H1 (cell line): Measurements from ENCODE around the gene TCEA2. TPM values are rescaled to one million over a fixed set of nuclear protein-coding genes. Genes with fewer than 3 reads are reported as not detected.

Experiments
- CHD7 ChIP-seq: fragments of 300-600 bp; sonication (generic); IDR thresholded peaks from 2 replicates; pipeline ENCODE4 v1.7.1; 2012; ENCODE audit warnings: low read length, moderate library complexity, mild to moderate bottlenecking, inconsistent platforms; ENCODE audit not compliant: insufficient replicate concordance
- USF2 ChIP-seq: IDR thresholded peaks from 2 replicates; pipeline ENCODE4 v1.6.1; 2011; ENCODE audit warnings: low read length, improper control_type of control experiment
- polyA plus RNA-seq, 7 experiments: library from polyadenylated mRNA; depleted of rRNA in 3 of 7; stranded (reverse) in 5 of 7; unstranded in 2 of 7; fragments of >200 nt in 5 of 7; fragments of 200-250 nt in 2 of 7; gene quantifications; 1 replicate in 5 of 7; 2 replicates in 1 of 7; 4 replicates in 1 of 7; pipeline versions ENCODE4 v1.2.1 to v1.2.3, GENCODE V29; 2011 to 2013; ENCODE audit warnings: missing spikeins in 2 of 7, mixed read lengths in 2 of 7
- total RNA-seq: library from RNA; stranded (reverse); fragmentation: NEBNext Ultra II Directional; extraction: Animal tissue kit (Norgen Biotek cat#: 25700); gene quantifications from 2 replicates; pipeline ENCODE4 v1.2.1, GENCODE V29; 2021

Gene TCEA2
- total and polyA plus RNA-seq, 2 of the 8 experiments (the other 6 are each of a cell fraction or from before 2014, with no cell fraction given) = 41.4 to 42.3 TPM

- no peak for TF ChIP-seq CHD7
- no peak for TF ChIP-seq USF2
Measured at GRCh38 chr20:64099880-64100565, 37.0 kb downstream of the TCEA2 start (continued).
